Measurements from ENCODE around the gene DLX6.

DNA sequence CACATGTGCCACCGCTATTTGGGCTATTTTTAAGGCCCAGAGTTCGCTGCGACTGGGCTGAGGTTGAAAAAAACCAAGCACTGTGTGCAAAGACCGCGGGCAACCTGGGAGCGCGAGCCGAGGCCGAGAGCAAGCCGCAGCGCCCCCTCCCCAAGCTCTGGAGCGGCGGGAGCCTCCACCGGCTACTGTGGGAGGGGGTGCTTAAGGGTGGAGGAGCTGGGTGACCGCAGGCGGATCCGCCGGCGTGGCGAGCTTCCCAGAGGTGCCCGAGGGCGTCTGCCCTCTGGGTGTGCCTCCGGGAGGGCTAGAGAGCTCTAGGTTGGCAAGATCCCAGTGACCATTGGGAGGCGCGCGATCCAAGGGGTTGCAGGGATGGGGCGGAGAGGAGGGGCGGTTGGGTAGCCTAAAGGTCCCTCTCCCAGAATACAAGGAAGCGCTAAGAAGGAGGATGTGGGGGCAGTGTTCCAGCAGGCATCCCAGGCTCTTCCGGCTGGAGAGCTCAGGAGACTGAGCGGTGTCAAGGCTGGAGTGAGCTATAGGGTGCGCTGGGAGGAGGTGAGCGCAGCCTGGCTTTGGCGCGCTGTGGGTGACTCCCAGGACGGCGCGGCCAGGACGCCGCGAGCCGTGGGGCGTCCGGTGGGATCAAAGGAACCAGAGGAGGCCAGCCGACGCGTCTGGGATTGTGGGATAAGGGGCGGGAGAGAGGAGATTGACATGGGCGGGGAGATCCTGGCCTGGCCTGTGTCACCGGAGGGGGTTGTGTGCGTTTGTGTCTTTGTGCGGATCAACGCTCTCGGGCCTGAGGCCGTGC is 11.2 kb downstream of the DLX6 start:
- TF ChIP-seq RAD21 (IDR thresholded peaks at IDR 0.05; ENCODE audit: low read depth): no peak
- TF ChIP-seq, protein P1, sequence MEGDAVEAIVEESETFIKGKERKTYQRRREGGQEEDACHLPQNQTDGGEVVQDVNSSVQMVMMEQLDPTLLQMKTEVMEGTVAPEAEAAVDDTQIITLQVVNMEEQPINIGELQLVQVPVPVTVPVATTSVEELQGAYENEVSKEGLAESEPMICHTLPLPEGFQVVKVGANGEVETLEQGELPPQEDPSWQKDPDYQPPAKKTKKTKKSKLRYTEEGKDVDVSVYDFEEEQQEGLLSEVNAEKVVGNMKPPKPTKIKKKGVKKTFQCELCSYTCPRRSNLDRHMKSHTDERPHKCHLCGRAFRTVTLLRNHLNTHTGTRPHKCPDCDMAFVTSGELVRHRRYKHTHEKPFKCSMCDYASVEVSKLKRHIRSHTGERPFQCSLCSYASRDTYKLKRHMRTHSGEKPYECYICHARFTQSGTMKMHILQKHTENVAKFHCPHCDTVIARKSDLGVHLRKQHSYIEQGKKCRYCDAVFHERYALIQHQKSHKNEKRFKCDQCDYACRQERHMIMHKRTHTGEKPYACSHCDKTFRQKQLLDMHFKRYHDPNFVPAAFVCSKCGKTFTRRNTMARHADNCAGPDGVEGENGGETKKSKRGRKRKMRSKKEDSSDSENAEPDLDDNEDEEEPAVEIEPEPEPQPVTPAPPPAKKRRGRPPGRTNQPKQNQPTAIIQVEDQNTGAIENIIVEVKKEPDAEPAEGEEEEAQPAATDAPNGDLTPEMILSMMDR (IDR thresholded peaks at IDR 0.05 in 2 of 3, conservative IDR thresholded peaks at IDR 0.05 in 1 of 3; ENCODE audit: borderline replicate concordance in 1 of 3, insufficient read depth in 1 of 3, low read depth in 2 of 3, low read length in 2 of 3): no peak
- TF ChIP-seq POLR2A (IDR thresholded peaks at IDR 0.05; ENCODE audit: borderline replicate concordance, extremely low read depth, insufficient read depth, insufficient read length): no peak
- no peak for TF ChIP-seq EZH2phosphoT487 (IDR thresholded peaks at IDR 0.05; ENCODE audit: borderline replicate concordance)
- TF ChIP-seq SRF (IDR thresholded peaks at IDR 0.05; ENCODE audit: low read depth): no peak
